Ovary (tissue), 9 donors: ENCODE data around the gene KNOP1. TPM values are rescaled to one million over a fixed set of nuclear protein-coding genes. Genes with fewer than 3 reads are reported as not detected.

Experiments used
- DNase-seq, 5 donors: peaks; one replicate each; pipeline ENCODE4 v3.0.0-alpha.2; 2019 to 2020
- H3K27ac ChIP-seq, 2 donors: fragments of 200-600 bp; one replicate each; pipeline versions ENCODE4 v1.5.1 to v1.8.0; 2019 to 2022
- H3K27me3 ChIP-seq: fragments of 200-600 bp; one replicate; pipeline ENCODE4 v1.8.0; 2022
- H3K36me3 ChIP-seq: fragments of 200-600 bp; sonication (generic); one replicate; pipeline ENCODE4 v1.5.1; 2019
- H3K4me1 ChIP-seq: one replicate; pipeline ENCODE4 v1.8.1; 2013; ENCODE audit warnings: mild to moderate bottlenecking, moderate library complexity; ENCODE audit not compliant: insufficient read depth
- H3K4me3 ChIP-seq: fragments of 200-600 bp; sonication (generic); one replicate; pipeline ENCODE4 v1.5.1; 2017
- H3K9me3 ChIP-seq, 2 donors: fragments of 200-600 bp in 1 of 2; sonication (generic) in 1 of 2; one replicate each; pipeline versions ENCODE4 v1.5.1 to v1.8.1; 2013 to 2019; ENCODE audit warnings: mild to moderate bottlenecking in 1 of 2, moderate library complexity in 1 of 2
- CTCF ChIP-seq, 3 donors: fragments of 450-650 bp in 2 of 3; fragments of 200-600 bp in 1 of 3; IDR thresholded peaks; one replicate each; pipeline versions ENCODE4 v1.5.1 to v1.8.0; 2016 to 2022; ENCODE audit warnings: antibody characterized with exemption in 3 of 3, mild to moderate bottlenecking in 1 of 3
- EP300 ChIP-seq: sonication (generic); formaldehyde crosslinking; IDR thresholded peaks from one replicate; pipeline ENCODE4 v1.6.1; 2017; ENCODE audit warnings: antibody characterized with exemption
- POLR2A ChIP-seq: fragments of 450-650 bp; IDR thresholded peaks from one replicate; pipeline ENCODE4 v1.6.1; 2017; ENCODE audit warnings: antibody characterized with exemption, mild to moderate bottlenecking, moderate library complexity
- WGBS, 3 donors: extraction: QIAGEN DNeasy Blood & Tissue Kit in 1 of 3; methylation state at CpG; one replicate each; pipeline versions ENCODE4 v1.1.5 to v1.1.7; 2013 to 2017; 5-methylcytosine and 5-hydroxymethylcytosine counted together
- intact Hi-C, 4 donors: fragments of 100-400 bp; cut with DNase I; formaldehyde crosslinking; loops; one replicate each; pipeline versions ENCODE4 v1.11.0 to v1.15.1; 2022 to 2023
- polyA plus RNA-seq, 2 donors: library from polyadenylated mRNA; stranded (reverse); fragments of 200-250 nt in 1 of 2; fragments of 350-450 nt in 1 of 2; fragmentation: Illumina TruSeq in 1 of 2; extraction: RNeasy Lipid Tissue Mini Kit (QIAGEN cat#74804) in 1 of 2; gene quantifications; one replicate each; pipeline ENCODE4 v1.2.3, GENCODE V29; 2013 to 2014
- total RNA-seq, 7 donors: library from RNA; depleted of rRNA in 2 of 7; stranded (reverse); fragments of >200 nt in 2 of 7; fragmentation: NEBNext Ultra II Directional in 3 of 7; extraction: Animal tissue kit (Norgen Biotek cat#: 25700) in 3 of 7; gene quantifications; one replicate each; pipeline versions ENCODE4 v1.1.0 to v1.2.4, GENCODE V29; 2016 to 2023
- donor health status: DM: no; HTN: no; CAD: no; lungs with moderate emphysema.
- donor health status: DM: no; HTN: no; CAD: no.
- donor health status: Bipolar disorder and iron deficiency.
- donor health status: DM: yes; HTN: yes; CAD: no.
- donor health status: DM: no; HTN: no; CAD: no.
- donor health status: DM: yes; HTN: yes; CAD: no.

Gene KNOP1
- total and polyA plus RNA-seq, 9 donors, result 6.4 to 29.9 (median 17.0) TPM

- TF ChIP-seq CTCF (IDR thresholded peaks at IDR 0.05) (no peak), EP300 (no peak), POLR2A (no peak)
- DNase-seq, result no peak
- H3K36me3 ChIP-seq, result no peaks in the 10 kb centered on the region
- intact Hi-C loops, result no loop called here
- H3K4me1 ChIP-seq, result peaks cover 2% of the 10 kb centered on the region
- H3K4me3 ChIP-seq, result no peak overlapping the region
- H3K27me3 ChIP-seq, result no peaks in the 10 kb centered on the region
- H3K9me3 ChIP-seq, result no peaks in the 10 kb centered on the region
- H3K27ac ChIP-seq, result no peak overlapping the region
- WGBS, 3 donors, result 68 to 75% (median 75%) methylated on average over 11 to 13 of the region's 13 CpGs
Measured at GRCh38 chr16:19710991-19711545, 7.0 kb downstream of the KNOP1 start.

GRCh38 chr16:19710191-19710908, 7.7 kb downstream of the KNOP1 start:
- 84 to 89% (median 86%) methylated on average over 23 of the region's 23 CpGs for WGBS, 3 donors
- no peak for DNase-seq
- Histone ChIP-seq H3K4me1 (no peaks in the 10 kb centered on the region), H3K27me3 (no peaks in the 10 kb centered on the region), H3K9me3 (no peaks in the 10 kb centered on the region), H3K36me3 (no peaks in the 10 kb centered on the region), H3K27ac (no peak overlapping the region), H3K4me3 (no peak overlapping the region)
- TF ChIP-seq CTCF (IDR thresholded peaks at IDR 0.05) (no peak), POLR2A (no peak), EP300 (no peak)
- intact Hi-C loops, result no loop called here

- no peaks in the 10 kb centered on the region for H3K36me3 ChIP-seq
- WGBS, 3 donors, result 93 to 95% (median 94%) methylated on average over 22 of the region's 22 CpGs
- H3K9me3 ChIP-seq, result no peaks in the 10 kb centered on the region
- H3K4me3 ChIP-seq, result no peak overlapping the region
- no peak overlapping the region for H3K27ac ChIP-seq
- no peak for DNase-seq
- no peaks in the 10 kb centered on the region for H3K27me3 ChIP-seq
- peaks cover 7% of the 10 kb centered on the region for H3K4me1 ChIP-seq
- intact Hi-C loops, result loop anchor here in 1 of 4 donors (10.0 kb wide), 1 partner anchor 95 kb away; no protein-coding TSS in a partner anchor
- TF ChIP-seq EP300 (no peak), CTCF (IDR thresholded peaks at IDR 0.05) (no peak), POLR2A (no peak)
Measured at GRCh38 chr16:19709381-19710136, 8.5 kb downstream of the KNOP1 start.

GRCh38 chr16:19708296-19709205, 9.5 kb downstream of the KNOP1 start:
- 70 to 81% (median 72%) methylated on average over 18 of the region's 18 CpGs for WGBS, 3 donors
- DNase-seq, result no peak
- no peaks in the 10 kb centered on the region for H3K9me3 ChIP-seq
- no peak overlapping the region for H3K27ac ChIP-seq
- TF ChIP-seq CTCF (IDR thresholded peaks at IDR 0.05) (no peak), EP300 (no peak), POLR2A (no peak)
- intact Hi-C loops, result loop anchor here in 1 of 4 donors (10.0 kb wide), 1 partner anchor 94 kb away; no protein-coding TSS in a partner anchor
- no peak overlapping the region for H3K4me3 ChIP-seq
- no peaks in the 10 kb centered on the region for H3K27me3 ChIP-seq
- H3K36me3 ChIP-seq, result no peaks in the 10 kb centered on the region
- peaks cover 15% of the 10 kb centered on the region for H3K4me1 ChIP-seq
